Measurements from ENCODE around the gene PACSIN1. TPM values are rescaled to one million over a fixed set of nuclear protein-coding genes. Genes with fewer than 3 reads are reported as not detected.

PACSIN1 gene
- total and polyA plus RNA-seq, 10 of the 15 experiments (the other 5 are each of a cell fraction or from before 2014, with no cell fraction given): 0.50 to 9.4 (median 2.8) TPM

- TF ChIP-seq, protein P1, sequence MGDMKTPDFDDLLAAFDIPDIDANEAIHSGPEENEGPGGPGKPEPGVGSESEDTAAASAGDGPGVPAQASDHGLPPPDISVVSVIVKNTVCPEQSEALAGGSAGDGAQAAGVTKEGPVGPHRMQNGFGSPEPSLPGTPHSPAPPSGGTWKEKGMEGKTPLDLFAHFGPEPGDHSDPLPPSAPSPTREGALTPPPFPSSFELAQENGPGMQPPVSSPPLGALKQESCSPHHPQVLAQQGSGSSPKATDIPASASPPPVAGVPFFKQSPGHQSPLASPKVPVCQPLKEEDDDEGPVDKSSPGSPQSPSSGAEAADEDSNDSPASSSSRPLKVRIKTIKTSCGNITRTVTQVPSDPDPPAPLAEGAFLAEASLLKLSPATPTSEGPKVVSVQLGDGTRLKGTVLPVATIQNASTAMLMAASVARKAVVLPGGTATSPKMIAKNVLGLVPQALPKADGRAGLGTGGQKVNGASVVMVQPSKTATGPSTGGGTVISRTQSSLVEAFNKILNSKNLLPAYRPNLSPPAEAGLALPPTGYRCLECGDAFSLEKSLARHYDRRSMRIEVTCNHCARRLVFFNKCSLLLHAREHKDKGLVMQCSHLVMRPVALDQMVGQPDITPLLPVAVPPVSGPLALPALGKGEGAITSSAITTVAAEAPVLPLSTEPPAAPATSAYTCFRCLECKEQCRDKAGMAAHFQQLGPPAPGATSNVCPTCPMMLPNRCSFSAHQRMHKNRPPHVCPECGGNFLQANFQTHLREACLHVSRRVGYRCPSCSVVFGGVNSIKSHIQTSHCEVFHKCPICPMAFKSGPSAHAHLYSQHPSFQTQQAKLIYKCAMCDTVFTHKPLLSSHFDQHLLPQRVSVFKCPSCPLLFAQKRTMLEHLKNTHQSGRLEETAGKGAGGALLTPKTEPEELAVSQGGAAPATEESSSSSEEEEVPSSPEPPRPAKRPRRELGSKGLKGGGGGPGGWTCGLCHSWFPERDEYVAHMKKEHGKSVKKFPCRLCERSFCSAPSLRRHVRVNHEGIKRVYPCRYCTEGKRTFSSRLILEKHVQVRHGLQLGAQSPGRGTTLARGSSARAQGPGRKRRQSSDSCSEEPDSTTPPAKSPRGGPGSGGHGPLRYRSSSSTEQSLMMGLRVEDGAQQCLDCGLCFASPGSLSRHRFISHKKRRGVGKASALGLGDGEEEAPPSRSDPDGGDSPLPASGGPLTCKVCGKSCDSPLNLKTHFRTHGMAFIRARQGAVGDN (IDR thresholded peaks at IDR 0.05): no peak
- TF ChIP-seq ETV6 (conservative IDR thresholded peaks at IDR 0.05 in 1 of 2, IDR thresholded peaks at IDR 0.05 in 1 of 2; ENCODE audit: borderline replicate concordance in 1 of 2, low read depth in 1 of 2) (no peak), ZZZ3 (IDR thresholded peaks at IDR 0.05; ENCODE audit: control insufficient read depth, insufficient read length, low read depth) (no peak), TBL1XR1 (IDR thresholded peaks at IDR 0.05; ENCODE audit: low read depth, low read length) (no peak), NRF1 (conservative IDR thresholded peaks at IDR 0.05; ENCODE audit: low read depth, low read length) (no peak), IKZF1 (conservative IDR thresholded peaks at IDR 0.05) (no peak)
- TF ChIP-seq, protein P2, sequence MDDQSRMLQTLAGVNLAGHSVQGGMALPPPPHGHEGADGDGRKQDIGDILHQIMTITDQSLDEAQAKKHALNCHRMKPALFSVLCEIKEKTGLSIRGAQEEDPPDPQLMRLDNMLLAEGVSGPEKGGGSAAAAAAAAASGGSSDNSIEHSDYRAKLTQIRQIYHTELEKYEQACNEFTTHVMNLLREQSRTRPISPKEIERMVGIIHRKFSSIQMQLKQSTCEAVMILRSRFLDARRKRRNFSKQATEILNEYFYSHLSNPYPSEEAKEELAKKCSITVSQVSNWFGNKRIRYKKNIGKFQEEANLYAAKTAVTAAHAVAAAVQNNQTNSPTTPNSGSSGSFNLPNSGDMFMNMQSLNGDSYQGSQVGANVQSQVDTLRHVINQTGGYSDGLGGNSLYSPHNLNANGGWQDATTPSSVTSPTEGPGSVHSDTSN (IDR thresholded peaks at IDR 0.05; ENCODE audit: insufficient replicate concordance, low read depth, low read length): no peak
These were observed 49.9 kb downstream of the PACSIN1 start (continued) for GRCh38 chr6:34515473-34516387.

Data from GM12878 (cell line).